HEK293 (cell line): ENCODE data around the gene KRTAP13-3.

Experiments used
- CTCF ChIA-PET: fragments of 350-600 bp; formaldehyde crosslinking; extraction: SDS; loops from one replicate; lab custom pipeline; 2021; ENCODE audit warnings: antibody characterized with exemption; lab: Yijun Ruan, JAX
- POLR2A ChIA-PET: fragments of 300-600 bp; formaldehyde crosslinking; extraction: SDS; loops from one replicate; lab custom pipeline; 2020; ENCODE audit warnings: antibody characterized with exemption, inconsistent platforms; lab: Yijun Ruan, JAX
- H3K27ac ChIP-seq: fragments of 200-500 bp; sonication (Bioruptor generic); 2 replicates; pipeline ENCODE4 v1.5.1; 2014; ENCODE audit warnings: low read depth, low read length, control low read depth, inconsistent platforms; ENCODE audit errors: extremely low read depth
- H3K36me3 ChIP-seq, 2 experiments: fragments of 200-500 bp in 1 of 2; sonication (Bioruptor generic) in 1 of 2; 1 replicate in 1 of 2; 2 replicates in 1 of 2; pipeline ENCODE4 v1.5.1; 2014 to 2017; ENCODE audit warnings: inconsistent platforms in 2 of 2, low read length in 2 of 2; ENCODE audit not compliant: control insufficient read depth in 2 of 2, insufficient read depth in 1 of 2
- H3K4me1 ChIP-seq: fragments of 200-500 bp; sonication (Bioruptor generic); 2 replicates; pipeline ENCODE4 v1.5.1; 2014; ENCODE audit warnings: mild to moderate bottlenecking, low read length, inconsistent platforms; ENCODE audit not compliant: control insufficient read depth, insufficient read depth
- H3K4me3 ChIP-seq: 2 replicates; pipeline ENCODE4 v1.5.1; 2011; ENCODE audit warnings: low read depth, mild to moderate bottlenecking, control low read depth, low read length, moderate library complexity
- H3K9me3 ChIP-seq: fragments of 200-500 bp; sonication (Bioruptor generic); 2 replicates; pipeline ENCODE4 v1.5.1; 2014; ENCODE audit warnings: low read depth, low read length, inconsistent platforms; ENCODE audit not compliant: control insufficient read depth, insufficient read depth
- GLIS1 ChIP-seq: fragments of 450-650 bp; formaldehyde crosslinking; IDR thresholded peaks from 2 replicates; pipeline ENCODE4 v1.5.1; 2016; ENCODE audit warnings: missing biosample characterization, missing genetic modification characterization
- KLF10 ChIP-seq: fragments of 450-650 bp; IDR thresholded peaks from 2 replicates; pipeline ENCODE4 v1.5.1; 2018; ENCODE audit warnings: missing biosample characterization, mild to moderate bottlenecking, missing genetic modification characterization
- KLF8 ChIP-seq: fragments of 450-650 bp; formaldehyde crosslinking; IDR thresholded peaks from 2 replicates; pipeline ENCODE4 v1.5.1; 2016; ENCODE audit warnings: missing biosample characterization, missing genetic modification characterization
- SALL2 ChIP-seq: fragments of 450-650 bp; formaldehyde crosslinking; IDR thresholded peaks from 2 replicates; pipeline ENCODE4 v1.5.0; 2017; ENCODE audit warnings: missing biosample characterization, mild to moderate bottlenecking, missing genetic modification characterization, borderline replicate concordance
- ZEB2 ChIP-seq: fragments of 450-650 bp; formaldehyde crosslinking; IDR thresholded peaks from 2 replicates; pipeline ENCODE4 v1.5.1; 2016; ENCODE audit warnings: missing biosample characterization, missing genetic modification characterization
- ZFHX2 ChIP-seq: fragments of 450-650 bp; formaldehyde crosslinking; conservative IDR thresholded peaks from 2 replicates; pipeline ENCODE4 v1.5.1; 2016; ENCODE audit warnings: missing biosample characterization, missing genetic modification characterization
- ZFP37 ChIP-seq: fragments of 450-650 bp; formaldehyde crosslinking; IDR thresholded peaks from 2 replicates; pipeline ENCODE4 v1.5.1; 2016; ENCODE audit warnings: missing biosample characterization, missing genetic modification characterization
- ZNF175 ChIP-seq: fragments of 450-650 bp; formaldehyde crosslinking; IDR thresholded peaks from 2 replicates; pipeline ENCODE4 v1.5.1; 2016; ENCODE audit warnings: missing biosample characterization, missing genetic modification characterization
- ZNF184 ChIP-seq: fragments of 450-650 bp; IDR thresholded peaks from 2 replicates; pipeline ENCODE4 v1.5.1; 2018; ENCODE audit warnings: missing biosample characterization, mild to moderate bottlenecking, missing genetic modification characterization
- ZNF223 ChIP-seq: fragments of 450-650 bp; formaldehyde crosslinking; IDR thresholded peaks from 2 replicates; pipeline ENCODE4 v1.5.1; 2016; ENCODE audit warnings: missing biosample characterization, missing genetic modification characterization
- ZNF302 ChIP-seq: fragments of 450-650 bp; formaldehyde crosslinking; IDR thresholded peaks from 2 replicates; pipeline ENCODE4 v1.5.1; 2016; ENCODE audit warnings: missing biosample characterization, missing genetic modification characterization, low read depth
- ZNF518A ChIP-seq: fragments of 450-650 bp; formaldehyde crosslinking; conservative IDR thresholded peaks from 2 replicates; pipeline ENCODE4 v1.5.1; 2016; ENCODE audit warnings: low read depth, missing biosample characterization, missing genetic modification characterization
- ZNF530 ChIP-seq: fragments of 450-650 bp; formaldehyde crosslinking; IDR thresholded peaks from 2 replicates; pipeline ENCODE4 v1.5.1; 2016; ENCODE audit warnings: low read depth, missing biosample characterization, missing genetic modification characterization
- ZNF645 ChIP-seq: fragments of 450-650 bp; formaldehyde crosslinking; IDR thresholded peaks from 2 replicates; pipeline ENCODE4; 2016; ENCODE audit warnings: missing biosample characterization, missing genetic modification characterization
- ZNF677 ChIP-seq: fragments of 450-650 bp; IDR thresholded peaks from 2 replicates; pipeline ENCODE4 v1.5.0; 2018; ENCODE audit warnings: missing biosample characterization, mild to moderate bottlenecking, missing genetic modification characterization, moderate library complexity
- ZSCAN16 ChIP-seq: fragments of 450-650 bp; formaldehyde crosslinking; IDR thresholded peaks from 2 replicates; pipeline ENCODE4 v1.5.1; 2016; ENCODE audit warnings: missing biosample characterization, missing genetic modification characterization
- ZSCAN30 ChIP-seq: fragments of 450-650 bp; IDR thresholded peaks from 2 replicates; pipeline ENCODE4 v1.5.1; 2018; ENCODE audit warnings: missing biosample characterization, mild to moderate bottlenecking, missing genetic modification characterization, moderate library complexity
- TF ChIP-seq, protein P1 (sequence below): fragments of 450-650 bp; formaldehyde crosslinking; IDR thresholded peaks from 2 replicates; pipeline ENCODE4 v1.5.1; 2016; ENCODE audit warnings: missing biosample characterization, missing genetic modification characterization
- TF ChIP-seq, protein P2 (sequence below): fragments of 450-650 bp; formaldehyde crosslinking; IDR thresholded peaks from 2 replicates; pipeline ENCODE4 v1.5.1; 2016; ENCODE audit warnings: missing biosample characterization, missing genetic modification characterization

Gene KRTAP13-3

DNA sequence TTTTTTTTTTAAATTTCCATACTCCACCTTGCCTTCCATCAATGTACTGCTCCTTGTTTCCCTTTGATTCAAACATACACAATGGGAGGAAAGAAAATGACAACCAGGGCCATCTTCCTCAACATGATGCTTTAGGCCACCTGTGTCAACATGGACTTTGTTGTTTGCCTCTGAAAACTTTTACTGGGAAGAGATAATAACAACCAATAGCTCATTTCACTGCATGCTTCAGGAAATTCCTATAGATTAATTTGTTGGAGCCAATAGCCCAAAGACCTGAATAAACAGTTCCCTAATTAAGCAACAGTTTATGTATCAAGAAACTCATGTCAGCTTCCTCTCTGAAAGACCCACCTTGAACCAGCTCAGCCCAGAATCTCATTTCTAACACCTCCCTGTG lies 17.5 kb upstream of the KRTAP13-3 start:
- no peaks in the 10 kb centered on the region for H3K36me3 ChIP-seq
- H3K4me1 ChIP-seq: no peaks in the 10 kb centered on the region
- no peak overlapping the region for H3K27ac ChIP-seq
- CTCF ChIA-PET: interaction anchor here (0.6 to 2.2 kb wide), 4 partner anchors 10 to 994 kb away, joined by 3 to 12 read pairs (median 3); no protein-coding TSS in a partner anchor
- no peak for TF ChIP-seq SALL2
- no peak for TF ChIP-seq ZSCAN30 (tag by site-specific recombination)
- TF ChIP-seq GLIS1: no peak
- no peak for TF ChIP-seq ZNF530 (tag by site-specific recombination)
- no peak for TF ChIP-seq ZNF223 (tag by site-specific recombination)
- no peak for TF ChIP-seq ZNF302 (tag by site-specific recombination)
- TF ChIP-seq KLF10 (tag by site-specific recombination): no peak
- no peak for TF ChIP-seq ZFP37 (tag by site-specific recombination)
- TF ChIP-seq, protein P1, sequence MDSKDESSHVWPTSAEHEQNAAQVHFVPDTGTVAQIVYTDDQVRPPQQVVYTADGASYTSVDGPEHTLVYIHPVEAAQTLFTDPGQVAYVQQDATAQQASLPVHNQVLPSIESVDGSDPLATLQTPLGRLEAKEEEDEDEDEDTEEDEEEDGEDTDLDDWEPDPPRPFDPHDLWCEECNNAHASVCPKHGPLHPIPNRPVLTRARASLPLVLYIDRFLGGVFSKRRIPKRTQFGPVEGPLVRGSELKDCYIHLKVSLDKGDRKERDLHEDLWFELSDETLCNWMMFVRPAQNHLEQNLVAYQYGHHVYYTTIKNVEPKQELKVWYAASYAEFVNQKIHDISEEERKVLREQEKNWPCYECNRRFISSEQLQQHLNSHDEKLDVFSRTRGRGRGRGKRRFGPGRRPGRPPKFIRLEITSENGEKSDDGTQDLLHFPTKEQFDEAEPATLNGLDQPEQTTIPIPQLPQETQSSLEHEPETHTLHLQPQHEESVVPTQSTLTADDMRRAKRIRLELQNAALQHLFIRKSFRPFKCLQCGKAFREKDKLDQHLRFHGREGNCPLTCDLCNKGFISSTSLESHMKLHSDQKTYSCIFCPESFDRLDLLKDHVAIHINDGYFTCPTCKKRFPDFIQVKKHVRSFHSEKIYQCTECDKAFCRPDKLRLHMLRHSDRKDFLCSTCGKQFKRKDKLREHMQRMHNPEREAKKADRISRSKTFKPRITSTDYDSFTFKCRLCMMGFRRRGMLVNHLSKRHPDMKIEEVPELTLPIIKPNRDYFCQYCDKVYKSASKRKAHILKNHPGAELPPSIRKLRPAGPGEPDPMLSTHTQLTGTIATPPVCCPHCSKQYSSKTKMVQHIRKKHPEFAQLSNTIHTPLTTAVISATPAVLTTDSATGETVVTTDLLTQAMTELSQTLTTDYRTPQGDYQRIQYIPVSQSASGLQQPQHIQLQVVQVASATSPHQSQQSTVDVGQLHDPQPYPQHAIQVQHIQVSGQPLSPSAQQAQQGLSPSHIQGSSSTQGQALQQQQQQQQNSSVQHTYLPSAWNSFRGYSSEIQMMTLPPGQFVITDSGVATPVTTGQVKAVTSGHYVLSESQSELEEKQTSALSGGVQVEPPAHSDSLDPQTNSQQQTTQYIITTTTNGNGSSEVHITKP (tag by site-specific recombination): no peak
- TF ChIP-seq ZNF677: no peak
- no peak for TF ChIP-seq ZNF184 (tag by site-specific recombination)
- no peak for TF ChIP-seq ZNF645 (tag by site-specific recombination)
- TF ChIP-seq, protein P2, sequence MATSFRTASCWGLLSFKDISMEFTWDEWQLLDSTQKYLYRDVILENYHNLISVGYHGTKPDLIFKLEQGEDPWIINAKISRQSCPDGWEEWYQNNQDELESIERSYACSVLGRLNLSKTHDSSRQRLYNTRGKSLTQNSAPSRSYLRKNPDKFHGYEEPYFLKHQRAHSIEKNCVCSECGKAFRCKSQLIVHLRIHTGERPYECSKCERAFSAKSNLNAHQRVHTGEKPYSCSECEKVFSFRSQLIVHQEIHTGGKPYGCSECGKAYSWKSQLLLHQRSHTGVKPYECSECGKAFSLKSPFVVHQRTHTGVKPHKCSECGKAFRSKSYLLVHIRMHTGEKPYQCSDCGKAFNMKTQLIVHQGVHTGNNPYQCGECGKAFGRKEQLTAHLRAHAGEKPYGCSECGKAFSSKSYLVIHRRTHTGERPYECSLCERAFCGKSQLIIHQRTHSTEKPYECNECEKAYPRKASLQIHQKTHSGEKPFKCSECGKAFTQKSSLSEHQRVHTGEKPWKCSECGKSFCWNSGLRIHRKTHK: no peak
- no peak for TF ChIP-seq ZNF518A (tag by site-specific recombination)
- no peak for TF ChIP-seq ZFHX2 (tag by site-specific recombination)
- no peak for TF ChIP-seq ZSCAN16 (tag by site-specific recombination)
- no peak for TF ChIP-seq ZEB2 (tag by site-specific recombination)
- no peak for TF ChIP-seq KLF8 (tag by site-specific recombination)
- TF ChIP-seq ZNF175 (tag by site-specific recombination): no peak
- H3K4me3 ChIP-seq: no peak overlapping the region
- POLR2A ChIA-PET: no interaction called here
- H3K9me3 ChIP-seq: no peaks in the 10 kb centered on the region
